GM13976 (cell line): ENCODE results near the gene KRCC1.

Experiments used
- DNase-seq: peaks from one replicate; pipeline ENCODE4 v3.0.0; 2012; ENCODE audit warnings: low spot score
- in situ Hi-C: fragments of 300-500 bp; cut with MboI; formaldehyde crosslinking; loops from one replicate; pipeline ENCODE4 v1.12.0; 2022; ENCODE audit warnings: low sequenced_read_pairs, mixed read lengths, inconsistent platforms; ENCODE audit not compliant: unreplicated experiment
- TF ChIP-seq, protein P1 (sequence below): IDR thresholded peaks from 2 replicates; pipeline ENCODE4 v1.5.1; 2012; ENCODE audit warnings: borderline replicate concordance, mild to moderate bottlenecking; ENCODE audit not compliant: insufficient read depth; ENCODE audit errors: extremely low read depth, missing control alignments, control extremely low read depth

KRCC1 gene

DNA sequence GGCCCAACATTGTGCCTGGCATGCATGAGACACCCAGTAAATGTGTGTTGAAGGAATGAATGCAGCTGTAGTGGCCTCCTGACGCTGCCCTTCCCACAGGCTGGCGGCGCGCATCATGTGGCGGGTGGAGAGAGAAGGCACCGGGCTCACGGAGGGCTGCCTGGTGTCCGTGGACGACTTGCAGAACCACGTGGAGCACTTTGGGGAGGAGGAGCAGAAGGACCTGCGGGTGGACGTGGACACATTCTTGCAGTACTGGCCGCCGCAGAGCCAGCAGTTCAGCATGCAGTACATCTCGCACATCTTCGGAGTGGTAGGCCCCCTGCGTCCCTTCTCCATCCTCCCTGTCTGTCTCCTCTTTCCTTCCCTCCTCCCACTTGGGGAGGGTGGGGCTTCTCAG, 32.2 kb upstream of the KRCC1 start:
- no peak for DNase-seq
- in situ Hi-C loops, result no loop called here
- TF ChIP-seq, protein P1, sequence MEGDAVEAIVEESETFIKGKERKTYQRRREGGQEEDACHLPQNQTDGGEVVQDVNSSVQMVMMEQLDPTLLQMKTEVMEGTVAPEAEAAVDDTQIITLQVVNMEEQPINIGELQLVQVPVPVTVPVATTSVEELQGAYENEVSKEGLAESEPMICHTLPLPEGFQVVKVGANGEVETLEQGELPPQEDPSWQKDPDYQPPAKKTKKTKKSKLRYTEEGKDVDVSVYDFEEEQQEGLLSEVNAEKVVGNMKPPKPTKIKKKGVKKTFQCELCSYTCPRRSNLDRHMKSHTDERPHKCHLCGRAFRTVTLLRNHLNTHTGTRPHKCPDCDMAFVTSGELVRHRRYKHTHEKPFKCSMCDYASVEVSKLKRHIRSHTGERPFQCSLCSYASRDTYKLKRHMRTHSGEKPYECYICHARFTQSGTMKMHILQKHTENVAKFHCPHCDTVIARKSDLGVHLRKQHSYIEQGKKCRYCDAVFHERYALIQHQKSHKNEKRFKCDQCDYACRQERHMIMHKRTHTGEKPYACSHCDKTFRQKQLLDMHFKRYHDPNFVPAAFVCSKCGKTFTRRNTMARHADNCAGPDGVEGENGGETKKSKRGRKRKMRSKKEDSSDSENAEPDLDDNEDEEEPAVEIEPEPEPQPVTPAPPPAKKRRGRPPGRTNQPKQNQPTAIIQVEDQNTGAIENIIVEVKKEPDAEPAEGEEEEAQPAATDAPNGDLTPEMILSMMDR, result no peak

DNA sequence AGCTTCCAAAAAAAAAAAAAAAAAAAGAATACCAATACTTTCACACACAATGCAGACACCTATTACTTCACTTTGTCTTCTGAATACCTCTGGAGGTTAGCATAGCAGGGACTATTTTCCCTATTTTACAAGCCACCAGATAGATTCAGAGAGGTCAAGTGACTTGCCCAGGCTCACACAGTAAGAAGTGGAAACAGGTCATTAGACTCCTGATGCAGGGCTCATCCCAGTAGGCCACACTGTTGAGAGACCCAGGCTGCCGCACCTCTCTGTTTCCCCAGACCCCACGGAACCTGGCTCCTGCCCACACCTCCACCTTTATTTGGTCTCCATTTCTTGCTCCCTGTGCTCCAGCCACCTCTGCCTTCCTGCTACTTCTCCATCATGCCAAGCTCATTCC, 31.5 kb upstream of the KRCC1 start:
- TF ChIP-seq, protein P1, result no peak
- no peak for DNase-seq
- in situ Hi-C loops, result no loop called here

DNA sequence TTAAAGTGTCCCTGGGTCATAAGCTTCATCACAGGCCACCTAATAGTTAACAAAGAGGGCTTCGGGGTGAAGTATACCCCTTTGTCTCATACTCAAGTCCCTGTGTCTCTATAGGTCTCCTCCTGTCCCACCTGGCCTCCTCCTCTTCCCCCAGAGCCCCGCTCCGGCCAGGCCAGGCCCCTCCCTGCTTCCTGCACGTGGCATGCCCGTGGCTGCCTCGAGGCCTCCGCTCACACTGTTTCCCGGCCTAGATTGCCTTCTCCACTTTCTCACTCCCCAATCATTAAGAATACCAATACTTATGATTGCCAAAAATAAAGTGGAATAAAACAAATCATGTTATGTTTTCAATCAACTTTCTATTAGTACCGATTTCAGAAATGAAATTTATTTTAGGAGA, 30.8 kb upstream of the KRCC1 start:
- TF ChIP-seq, protein P1, result no peak
- DNase-seq, result no peak
- in situ Hi-C loops, result no loop called here

DNA sequence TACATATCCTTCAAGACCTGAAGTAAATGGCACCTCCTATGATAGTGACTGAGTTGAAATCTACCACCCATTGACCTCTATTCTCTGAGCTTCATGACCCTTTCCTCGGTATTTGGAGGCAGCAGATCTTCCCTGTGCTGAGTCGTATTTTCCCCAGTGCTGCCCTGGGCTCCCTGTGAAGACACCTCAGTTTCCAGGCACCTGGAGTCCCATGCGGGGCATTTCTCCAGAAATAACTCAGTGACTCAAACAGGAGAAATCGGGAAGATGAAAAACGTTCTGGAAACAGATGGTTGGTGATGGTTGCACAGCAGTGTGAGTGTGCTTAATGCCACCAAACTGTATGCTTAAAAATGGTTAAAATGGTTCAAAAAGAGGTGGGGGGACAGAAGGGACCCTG, 30.0 kb upstream of the KRCC1 start:
- TF ChIP-seq, protein P1, result no peak
- in situ Hi-C loops, result no loop called here
- DNase-seq, result no peak

DNA sequence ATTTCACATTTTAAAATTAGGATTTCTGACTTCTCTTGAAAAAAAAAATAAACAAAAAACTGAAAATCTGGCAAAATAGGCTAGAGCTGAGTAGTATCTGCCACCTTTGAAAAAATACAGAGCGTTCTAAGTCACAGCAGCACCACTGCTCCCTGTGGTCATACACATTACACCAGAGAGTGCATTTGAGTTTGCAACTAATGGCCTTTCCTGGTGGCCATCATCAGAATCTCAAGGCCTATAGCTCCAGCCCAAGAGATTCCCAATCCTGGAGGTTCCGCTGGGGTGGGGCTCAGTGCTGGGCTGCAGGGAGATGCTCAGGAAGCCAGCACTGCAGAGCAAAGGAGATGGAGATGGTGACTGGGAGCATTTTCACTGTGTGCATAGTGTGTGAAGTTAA, 29.5 kb upstream of the KRCC1 start:
- no peak for DNase-seq
- TF ChIP-seq, protein P1, result no peak
- in situ Hi-C loops, result no loop called here

DNA sequence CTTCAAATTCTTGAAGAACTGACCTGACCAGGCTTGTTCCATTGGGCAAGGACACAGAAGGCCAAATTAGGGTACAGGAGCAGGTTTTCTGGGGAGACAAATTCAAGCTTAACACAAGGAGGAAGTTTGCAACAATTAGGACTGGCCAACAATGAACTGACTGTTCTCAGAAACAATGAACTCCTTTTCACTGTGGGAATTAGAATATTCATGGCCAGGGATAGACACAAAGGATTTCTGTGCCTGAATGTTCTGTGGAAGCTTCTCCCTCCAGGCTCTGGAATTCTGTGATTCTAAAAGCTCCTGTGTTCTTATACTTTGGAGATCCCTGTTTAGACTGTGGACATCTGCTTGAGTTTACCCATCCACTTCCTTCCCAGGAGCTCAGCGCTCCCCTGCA, 27.2 kb upstream of the KRCC1 start:
- in situ Hi-C loops, result no loop called here
- no peak for DNase-seq
- TF ChIP-seq, protein P1, result no peak

DNA sequence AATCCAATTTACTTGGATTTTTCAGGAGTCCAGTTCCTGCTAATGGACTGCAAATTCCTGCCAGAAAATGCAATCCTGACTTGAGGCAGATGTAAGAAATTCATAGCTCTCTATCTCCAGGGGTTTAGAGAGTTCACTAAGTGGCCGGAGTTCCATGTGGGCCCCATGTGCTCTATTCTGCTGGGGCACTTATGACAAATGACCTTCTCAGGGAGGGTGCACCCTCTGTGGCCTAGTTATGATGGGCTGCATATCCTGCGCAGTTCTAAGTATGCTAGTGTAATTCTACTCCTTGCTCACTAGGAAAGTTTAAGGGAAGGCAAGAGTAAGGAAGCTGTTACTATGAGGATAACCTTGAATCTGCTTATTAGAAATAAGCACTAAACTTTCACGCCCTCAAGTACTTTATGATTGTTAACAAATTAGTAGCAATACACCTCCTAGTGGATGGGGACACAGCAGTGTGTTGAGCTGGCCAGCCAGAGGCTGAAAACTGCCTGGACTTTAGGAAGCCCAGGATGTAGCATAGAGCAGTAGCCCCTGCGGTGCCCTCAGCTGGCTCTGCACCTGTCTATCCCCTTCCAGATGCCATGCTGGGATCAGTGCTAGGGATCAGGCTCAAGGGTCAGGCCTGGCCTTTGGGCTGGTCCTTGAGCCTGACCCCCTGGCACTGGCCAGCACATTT, 26.5 kb upstream of the KRCC1 start:
- TF ChIP-seq, protein P1, result no peak
- no peak for DNase-seq
- in situ Hi-C loops, result no loop called here
